MM.1S (cell line): ENCODE results near the gene TAB2.

ENCODE experiments used
- CTCF ChIP-seq: fragments of 300-600 bp; sonication (generic); IDR thresholded peaks from 2 replicates; pipeline ENCODE4 v1.5.1; 2016; ENCODE audit warnings: antibody characterized with exemption, low read length, mixed read lengths
- EZH2 ChIP-seq: fragments of 300-600 bp; sonication (generic); optimal IDR thresholded peaks from 2 replicates; pipeline ENCODE3; 2017; ENCODE audit warnings: low read depth, mild to moderate bottlenecking, antibody characterized with exemption, low read length, mixed read lengths

- TF ChIP-seq CTCF, result no peak
- TF ChIP-seq EZH2, result no peak
These were observed 119.7 kb downstream of the TAB2 start for GRCh38 chr6:149437212-149437611.
